DMS79 (cell line): ENCODE results near the gene DCLRE1A.
A peak's percentile ranks its signal among the peaks of the same experiment; 100 is the strongest.

Source experiments
- DNase-seq: peaks from one replicate; lab custom pipeline; 2025; lab: John Stamatoyannopoulos, UW

Gene DCLRE1A

DNA sequence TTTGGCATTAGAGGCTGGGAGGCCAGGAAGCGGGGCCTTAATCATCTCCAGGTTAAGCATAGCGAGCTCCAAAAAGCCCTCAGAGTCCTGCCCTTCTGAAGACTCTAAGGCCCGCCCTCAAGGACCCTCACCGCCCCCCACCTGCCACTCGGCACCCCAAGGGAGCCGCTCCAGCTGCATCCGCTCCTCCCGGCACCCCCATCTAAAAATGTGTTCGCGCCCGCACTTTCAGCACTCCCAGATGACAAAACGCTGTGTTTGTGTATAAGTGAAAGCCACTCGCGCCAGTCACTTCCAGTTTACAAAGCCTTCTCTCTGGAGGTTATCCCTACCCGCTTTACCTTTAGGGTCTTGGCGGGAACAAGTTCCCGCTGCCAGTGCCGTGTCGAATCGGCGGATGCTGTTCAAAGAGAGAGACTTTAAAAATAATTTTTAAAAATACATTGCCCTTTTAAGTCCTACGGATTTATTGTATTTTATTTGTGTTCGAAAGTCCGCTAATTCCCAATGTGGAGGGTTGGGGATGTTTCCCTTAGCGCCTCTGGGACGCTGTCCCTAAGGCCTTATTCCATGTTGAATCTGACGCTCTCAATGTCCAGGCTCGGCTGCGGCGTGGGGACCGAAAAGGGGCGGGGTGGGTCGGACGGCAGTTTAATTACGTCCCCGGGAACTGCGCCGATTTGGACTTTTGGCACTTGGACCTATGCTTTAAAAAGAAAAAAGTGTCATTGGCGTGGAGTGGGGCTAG, at the start of gene DCLRE1A, which contains the start of gene NHLRC2:
Gene DCLRE1A, minus strand, starts transcription at position 70 of the 748 bp plus-strand sequence. CDS start 900 bp downstream, outside the sequence.
Gene NHLRC2, plus strand, starts transcription at position 649 of the 748 bp plus-strand sequence. CDS start 212 bp downstream, outside the sequence.
- DNase-seq: peak; percentile 51

DNA sequence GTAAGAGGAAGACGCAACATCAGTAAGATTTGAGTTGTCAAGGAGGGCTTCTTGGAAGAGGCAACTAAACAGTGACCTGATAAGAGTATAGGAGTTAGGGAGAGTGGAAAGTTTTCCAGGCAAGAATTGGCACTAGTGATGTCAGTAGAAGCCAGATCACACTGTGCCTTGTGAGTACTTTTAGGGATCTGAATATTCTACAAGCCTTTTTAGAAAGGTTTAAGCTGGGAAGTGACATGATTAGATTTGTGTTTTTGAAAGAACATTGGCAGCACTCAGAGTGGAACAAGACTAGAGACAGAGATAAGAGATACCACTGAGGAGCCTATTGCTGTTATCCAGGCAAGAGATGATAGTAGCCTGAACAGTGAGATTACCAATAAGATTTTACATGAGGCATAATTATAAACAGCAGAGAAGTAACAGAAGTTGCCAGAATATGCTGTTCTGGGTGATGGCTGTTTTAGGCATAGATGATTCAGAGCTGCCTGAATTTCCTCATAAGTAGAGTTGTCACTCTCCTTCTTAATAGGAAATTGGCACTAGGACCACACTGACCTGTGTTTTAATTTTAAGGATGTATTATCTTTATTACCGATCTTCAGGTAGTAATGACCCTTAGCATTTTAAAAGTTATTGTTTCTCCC, 46.2 kb upstream of the DCLRE1A start:
- DNase-seq: no peak

DNA sequence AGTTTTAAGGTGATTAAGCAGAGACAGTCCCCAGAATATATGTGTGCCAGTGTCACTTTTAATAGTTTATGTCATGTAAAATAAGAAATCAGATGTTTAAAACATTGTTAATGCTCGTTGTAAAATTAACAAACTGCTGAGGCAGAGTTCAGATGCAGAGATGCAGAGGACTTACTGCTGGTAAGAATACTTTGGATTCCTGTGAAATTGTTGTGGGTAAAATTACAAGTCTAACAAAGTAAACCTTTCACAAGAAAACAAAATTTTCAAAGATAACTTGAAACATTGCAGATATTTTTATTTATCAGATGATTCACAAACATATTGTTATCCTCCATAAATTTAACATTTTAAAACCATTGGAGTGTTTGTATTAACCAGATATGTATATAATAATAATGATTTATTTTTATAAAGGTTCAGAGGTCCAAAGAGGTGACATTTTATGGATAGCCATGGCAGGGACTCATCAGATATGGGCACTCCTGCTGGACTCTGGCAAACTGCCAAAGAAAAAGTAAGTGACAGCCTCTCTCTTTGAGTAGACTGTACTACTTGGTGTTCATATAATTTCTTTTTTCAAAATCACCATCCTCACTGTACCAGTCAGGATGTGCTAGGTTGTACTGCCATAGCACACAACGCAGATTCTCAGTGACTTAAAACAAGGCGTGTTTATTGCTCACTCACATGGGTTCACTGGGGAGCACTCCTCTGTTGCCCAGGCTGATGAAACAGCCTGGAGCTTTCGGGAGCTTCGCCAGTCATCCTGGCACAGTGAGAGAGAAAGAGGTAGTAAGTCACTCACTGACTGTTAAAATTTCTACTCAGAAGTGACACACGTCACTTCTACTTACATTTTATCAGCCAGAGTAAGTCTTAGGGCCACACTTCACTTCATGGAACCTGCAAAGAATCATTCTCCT, 44.1 kb upstream of the DCLRE1A start:
- DNase-seq: no peak

DNA sequence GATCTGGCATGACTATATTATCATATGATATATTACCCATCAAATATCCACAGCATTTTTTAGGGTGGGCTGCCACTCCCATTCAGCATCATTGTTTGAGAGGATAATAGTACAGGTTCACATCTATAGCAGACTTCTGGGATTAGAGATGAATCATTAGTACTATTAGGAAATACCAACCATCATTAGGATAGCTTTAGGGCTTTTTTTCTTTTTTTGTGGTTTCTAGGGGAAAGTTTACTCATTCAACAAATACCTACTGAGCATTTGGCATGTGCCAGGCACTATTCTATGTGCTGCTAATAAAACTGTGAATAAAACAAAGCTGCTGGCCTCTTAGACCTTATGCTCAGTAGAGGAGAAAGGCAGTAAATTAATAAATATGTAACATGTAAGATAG, 41.1 kb upstream of the DCLRE1A start:
- no peak for DNase-seq

DNA sequence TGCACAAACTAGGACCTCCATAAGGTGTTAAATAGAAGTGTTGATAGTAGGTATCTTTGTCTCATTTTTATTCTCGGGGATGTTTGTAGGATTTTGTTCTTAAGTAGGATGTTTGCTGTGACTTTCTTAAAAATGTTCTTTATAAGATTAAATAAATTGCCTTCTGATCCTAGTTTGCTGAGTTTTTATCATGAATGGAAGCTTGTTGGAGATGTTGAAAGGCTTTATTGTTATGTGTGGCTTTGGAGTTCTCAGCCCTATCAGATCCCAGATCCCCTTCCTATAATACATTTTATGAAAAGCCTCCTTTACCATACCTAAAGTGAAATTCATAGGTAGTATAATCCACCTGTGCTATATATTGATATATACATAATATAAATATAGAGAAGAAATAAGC, 40.7 kb upstream of the DCLRE1A start:
- DNase-seq: no peak

DNA sequence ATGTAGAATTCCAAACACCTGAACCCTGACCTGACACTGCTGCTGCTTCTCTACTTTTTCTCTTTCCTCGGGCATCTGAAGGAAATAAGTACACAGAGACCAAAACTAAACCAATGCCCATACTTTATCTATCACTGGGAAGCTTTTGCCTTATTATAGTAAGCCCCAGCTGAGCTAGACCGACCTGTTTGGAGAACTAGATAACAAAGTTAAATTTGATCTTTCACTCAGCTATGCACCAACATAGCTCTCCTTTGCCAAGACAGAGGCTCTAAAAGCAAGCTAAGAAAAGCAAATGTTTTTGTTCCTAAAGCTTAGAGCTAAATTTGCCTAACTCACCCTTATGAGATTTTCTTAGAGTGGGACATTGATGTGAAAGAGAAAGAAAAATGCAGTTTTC, 39.7 kb upstream of the DCLRE1A start:
- no peak for DNase-seq

DNA sequence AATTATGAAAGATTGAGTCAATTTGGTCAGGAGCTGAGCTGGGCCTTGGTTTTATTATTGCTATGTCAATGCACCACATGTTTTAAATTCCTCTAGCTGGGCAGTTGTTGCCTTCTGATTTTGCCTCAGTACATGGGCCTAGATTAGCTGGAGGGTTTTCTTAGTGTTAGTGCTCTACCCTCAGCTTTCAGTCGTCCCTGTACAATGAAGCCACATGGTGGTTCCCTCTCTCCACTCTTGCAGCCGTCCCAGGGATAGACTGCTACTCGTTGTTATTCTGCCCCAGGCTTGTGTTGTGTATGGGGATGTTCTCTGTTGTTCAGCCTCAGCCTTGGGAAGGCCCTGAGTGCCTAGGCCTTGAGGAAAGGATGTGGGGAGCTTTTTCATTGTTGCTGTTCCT, 37.6 kb upstream of the DCLRE1A start:
- DNase-seq: no peak

DNA sequence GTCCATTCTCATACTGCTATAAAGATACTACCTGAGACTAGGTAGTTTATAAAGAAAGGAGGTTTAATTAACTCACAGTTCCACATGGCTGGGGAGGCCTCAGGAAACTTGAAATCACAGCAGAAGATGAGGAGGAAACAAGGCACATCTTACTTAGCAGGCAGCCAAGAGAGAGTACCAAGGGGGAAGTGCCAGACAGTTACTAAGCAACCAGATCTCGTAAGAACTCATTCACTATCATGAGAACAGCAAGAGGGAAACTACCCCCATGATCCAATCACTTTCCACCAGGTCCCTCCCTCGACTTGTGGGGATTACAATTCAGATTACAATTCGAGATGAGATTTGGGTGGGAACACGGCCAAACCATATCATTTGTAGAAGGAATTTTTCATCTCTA, 36.9 kb upstream of the DCLRE1A start:
- no peak for DNase-seq

DNA sequence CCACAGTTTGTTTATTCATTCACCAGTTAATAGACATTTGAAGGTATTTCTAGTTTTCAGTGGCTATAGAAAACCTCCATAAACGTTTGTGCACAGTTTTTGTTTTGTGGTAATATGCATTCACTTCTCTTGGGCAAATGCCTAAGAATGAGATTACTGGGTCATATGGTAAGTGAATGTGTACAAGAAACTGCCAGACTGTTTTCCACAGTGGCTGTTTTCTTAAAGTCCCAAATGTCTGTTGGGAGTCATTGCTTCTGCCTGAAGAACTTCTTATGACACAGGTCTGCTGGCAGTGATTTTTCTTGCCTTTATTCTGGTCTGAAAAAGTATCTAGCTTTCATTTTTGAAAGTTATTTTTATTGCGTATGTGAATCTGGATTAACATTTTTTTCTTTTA, 36.0 kb upstream of the DCLRE1A start:
- DNase-seq: no peak

DNA sequence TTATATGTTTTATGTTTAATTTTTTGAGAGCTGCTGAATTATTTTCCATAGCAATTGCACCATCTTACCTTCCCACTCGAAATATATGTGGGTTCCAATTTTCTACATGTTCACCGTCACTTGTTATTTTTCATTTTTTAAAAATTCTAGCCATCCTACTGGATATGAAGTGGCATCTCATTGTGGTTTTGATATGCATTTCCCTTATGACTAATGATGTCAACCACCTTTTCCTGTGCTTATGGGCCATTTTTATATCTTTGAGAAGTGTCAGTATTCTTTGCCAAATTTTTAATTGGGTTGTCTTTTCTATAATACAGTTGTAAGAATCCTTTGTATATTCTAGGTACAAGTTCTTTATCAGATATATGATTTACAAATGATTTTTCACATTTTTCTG, 28.4 kb upstream of the DCLRE1A start:
- no peak for DNase-seq

DNA sequence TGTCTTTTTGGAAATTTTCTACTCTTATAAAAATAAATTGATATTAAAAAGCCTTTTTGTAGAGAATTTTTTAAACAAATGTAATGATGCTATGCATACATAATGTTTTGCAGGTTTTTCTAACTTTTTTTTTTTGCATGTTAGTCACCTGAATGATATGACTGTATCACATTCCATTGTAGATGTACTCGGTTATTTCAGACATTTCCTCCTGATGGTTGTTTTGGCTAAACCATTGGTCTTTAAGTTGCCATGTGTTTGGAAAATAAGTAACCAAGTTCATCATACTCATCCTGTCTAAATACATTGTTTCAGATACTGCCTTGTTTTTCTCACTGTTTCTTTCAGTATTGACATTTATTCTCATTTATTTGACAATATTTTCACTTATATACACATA, 26.4 kb upstream of the DCLRE1A start:
- no peak for DNase-seq

DNA sequence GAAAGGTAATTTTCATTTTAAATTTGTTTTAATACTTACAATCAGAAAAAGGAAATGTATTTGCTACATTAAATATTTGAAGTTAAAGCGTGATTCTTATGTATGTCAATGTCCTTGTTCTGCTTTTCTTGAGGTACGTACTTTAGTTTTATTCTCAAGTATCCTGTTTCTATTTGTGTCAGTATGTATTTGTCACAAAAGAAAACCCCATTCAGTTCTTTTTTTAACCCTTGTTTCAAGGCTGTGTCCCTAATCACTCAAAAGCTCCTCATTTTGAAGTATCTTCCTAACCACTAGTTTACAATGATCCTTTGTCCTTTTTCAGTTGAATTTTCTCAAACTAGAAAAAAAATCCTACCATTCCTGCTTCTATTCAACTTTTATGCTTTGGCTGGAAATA, 25.8 kb upstream of the DCLRE1A start:
- no peak for DNase-seq

DNA sequence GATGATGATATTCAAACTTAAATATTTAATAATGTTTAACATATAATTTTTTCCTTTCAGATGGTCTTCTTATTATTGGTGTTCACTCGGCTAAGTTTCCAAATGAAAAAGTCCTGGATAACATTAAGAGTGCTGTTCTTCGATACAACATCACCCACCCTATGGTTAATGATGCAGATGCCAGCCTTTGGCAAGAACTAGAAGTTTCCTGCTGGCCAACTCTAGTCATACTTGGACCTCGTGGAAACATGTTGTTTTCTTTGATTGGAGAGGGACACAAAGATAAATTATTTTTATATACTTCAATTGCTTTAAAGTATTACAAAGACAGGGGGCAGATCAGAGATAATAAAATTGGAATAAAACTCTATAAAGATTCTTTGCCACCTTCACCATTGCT, 22.6 kb upstream of the DCLRE1A start:
- no peak for DNase-seq

DNA sequence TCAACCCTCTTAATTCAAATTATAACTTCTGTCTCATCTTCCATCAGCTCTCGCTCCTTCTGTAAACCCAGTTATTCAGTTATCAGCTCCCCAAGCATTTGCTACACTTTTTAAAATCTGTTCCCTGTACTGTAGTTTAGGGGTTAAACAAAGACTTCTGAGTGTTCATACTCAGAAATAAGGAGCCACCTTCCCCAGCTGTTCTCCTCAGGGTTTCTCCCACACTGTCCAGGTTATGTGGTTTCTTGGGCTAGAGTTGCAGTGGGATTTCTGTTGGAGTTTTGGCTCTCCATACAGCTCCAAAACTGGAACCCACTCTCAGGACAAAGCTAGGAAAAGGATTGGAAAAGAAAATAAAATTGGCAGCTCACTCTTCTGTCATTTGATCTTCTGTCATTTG, 21.3 kb upstream of the DCLRE1A start:
- DNase-seq: no peak

DNA sequence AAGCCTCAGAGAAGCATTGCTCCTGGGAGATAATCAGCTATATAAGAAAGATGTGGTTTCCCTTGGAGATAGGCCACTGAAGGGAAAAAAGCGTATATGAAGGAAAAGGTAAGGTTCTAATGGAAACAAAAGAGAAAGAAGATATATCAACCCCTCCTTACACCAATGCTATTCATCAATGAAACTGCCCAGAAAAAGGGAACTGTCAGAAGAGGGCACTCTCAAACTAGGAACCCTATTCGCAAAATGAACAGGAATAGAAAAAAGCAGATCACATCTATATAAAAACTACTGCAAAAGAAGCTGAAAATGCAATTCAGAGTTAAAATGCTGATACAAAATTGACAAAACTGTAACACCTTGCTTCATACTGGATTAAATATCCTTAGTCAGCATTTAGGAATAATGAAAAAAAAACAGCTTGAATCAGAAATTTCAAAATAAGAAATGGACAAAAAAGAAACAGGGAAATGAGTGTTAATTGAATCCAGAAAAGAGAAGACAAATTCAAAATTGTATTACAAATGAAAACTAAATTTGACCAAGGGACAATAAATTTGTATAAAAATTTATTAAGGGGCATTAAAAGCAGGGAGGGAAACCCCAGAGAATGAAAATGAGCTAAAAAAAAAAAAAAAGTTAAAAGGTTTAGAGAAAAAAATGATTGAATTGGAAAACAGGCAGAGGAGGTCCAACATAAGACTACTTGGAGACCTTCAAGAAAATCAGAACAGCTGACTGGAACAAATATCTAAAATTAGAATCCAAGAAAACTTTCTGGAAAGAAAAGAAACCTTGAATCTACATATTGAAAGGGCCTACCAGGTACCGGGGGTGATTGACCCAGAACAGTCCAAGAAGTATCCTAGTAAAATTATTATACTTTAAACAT, 18.5 kb upstream of the DCLRE1A start:
- no peak for DNase-seq

DNA sequence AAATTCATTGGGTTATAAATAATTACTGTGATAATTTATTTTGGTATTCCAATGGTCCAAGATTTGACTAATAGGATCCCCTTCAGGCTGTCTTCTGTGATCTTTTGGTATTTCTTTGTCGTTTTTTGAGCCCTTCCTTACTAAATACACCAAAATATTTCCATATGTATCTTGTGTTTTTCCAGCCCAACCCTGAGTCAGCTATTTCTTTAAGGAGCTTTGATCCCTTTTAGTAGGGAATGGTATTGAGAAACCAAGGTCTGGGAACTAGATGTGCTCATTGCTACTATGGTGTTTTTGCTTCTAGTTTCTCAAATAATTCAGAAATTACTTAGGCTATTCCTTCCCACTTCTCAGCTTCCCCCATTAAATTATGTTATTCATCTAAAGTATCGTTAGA, 15.9 kb upstream of the DCLRE1A start:
- no peak for DNase-seq

DNA sequence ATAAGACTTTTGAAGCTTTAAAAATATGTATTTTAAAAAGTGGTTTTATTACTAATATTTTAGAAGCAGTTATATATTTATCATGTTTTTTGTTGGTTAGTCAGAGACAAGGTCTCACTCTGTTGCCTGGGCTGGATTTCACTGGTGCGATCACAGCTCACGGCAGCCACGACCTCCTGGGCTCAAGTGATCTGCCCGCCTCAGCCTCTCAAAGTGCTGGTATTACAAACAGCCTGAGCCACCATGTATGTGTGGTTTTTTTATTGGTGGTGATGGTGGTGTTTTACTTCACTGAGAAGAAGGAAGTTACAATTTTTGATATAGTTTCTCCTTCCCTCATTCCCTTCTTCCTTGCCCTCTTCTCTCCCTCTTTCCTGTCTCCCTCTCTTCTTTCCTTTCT, 14.0 kb upstream of the DCLRE1A start:
- no peak for DNase-seq

DNA sequence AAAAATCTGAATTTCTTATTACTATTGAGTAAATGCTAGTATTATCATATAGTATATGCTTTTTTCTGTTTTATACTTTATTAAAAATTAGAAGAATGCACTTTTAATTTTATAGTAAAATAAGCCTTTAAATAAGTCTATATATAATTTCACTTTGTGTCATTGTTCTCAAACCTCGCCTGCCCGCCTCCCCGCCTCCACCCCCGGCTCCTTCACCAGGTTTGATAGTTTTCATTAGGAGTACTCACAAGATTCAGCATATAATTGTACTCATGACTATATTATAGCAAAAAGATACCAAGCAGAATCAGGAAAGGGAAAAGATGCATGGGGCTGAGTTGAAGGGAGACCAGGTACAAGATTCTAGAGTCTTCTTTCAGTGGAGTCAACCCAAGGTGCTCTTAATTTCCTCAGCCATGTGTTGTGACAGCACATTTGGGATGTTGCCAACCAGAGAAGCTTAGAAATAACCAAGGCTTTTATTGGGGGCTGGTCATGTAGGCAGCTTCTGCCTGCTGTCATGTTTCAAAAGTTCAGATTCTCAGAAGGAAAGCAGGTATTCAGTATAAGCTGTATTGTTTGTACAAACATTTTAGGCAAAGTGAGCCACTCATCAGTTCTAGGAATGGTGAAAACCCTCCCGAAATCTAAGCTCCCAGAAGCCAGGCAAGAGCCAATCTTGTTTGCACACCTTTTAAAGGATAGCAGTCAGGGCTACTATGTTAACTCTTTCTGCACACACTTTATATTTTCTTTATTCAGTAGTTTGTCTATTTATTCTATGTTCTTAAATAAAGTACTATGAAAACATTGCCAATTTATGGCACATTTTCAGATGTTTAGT, 12.9 kb upstream of the DCLRE1A start:
- DNase-seq: no peak

DNA sequence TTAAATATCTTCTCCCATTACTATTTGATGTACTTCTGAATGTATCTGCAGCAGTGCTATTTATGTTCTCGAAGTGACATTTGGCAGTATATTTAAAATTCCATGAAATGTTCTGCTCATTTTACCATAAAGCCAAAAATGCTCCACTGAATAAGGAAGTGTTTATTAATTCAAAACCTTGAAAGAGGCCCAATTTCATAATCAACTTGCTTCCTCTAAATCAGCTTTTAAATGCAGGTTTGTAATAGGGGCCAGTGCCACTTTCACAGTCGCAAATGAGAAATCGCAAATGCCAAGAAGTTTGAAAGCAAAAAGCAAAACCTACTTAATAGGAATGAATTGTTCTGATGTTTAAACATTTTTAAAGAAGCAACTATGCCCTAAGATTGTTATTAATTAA, 12.0 kb upstream of the DCLRE1A start:
- no peak for DNase-seq

DNA sequence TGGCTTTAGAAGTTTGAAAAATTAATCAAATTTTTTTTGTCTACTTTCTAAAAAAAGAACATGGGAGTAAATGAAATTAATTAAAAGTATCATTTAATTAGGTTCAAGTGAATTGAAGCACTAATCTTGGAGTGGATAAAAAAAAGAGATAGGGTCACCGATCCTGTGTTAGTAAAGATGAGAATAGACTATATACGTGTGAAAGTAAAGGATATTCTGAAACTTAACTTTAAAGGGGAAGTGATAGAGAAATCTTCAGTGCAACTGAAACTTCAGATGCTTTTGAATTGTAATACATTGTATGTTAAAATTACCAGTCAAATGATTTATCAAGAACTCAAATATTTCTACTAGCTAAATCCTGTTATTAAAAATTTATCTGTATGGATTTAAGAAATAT, 5.4 kb upstream of the DCLRE1A start:
- no peak for DNase-seq

DNA sequence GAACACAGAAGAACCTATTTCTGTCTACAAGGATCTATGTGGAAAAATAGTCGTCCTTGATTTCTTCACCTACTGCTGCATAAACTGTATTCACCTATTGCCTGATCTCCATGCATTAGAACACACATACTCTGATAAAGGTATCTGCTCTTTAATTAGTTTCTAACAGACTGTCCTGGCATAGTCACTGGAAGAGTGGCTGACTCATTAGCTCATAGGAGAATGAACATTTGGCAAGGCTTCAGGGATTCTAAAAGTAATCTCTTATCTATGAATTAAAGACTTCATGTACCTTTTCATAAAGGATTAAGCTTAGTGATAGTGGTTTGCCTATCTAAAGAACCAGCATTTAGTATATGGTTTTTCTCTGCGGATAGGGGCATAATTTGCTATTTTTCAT, 4.7 kb upstream of the DCLRE1A start:
- DNase-seq: no peak
